GM18519 (cell line): Measurements from ENCODE around the gene PRR20C.
"Not testable (repeated sequence)": the region's sequence is repeated elsewhere in the genome, so short reads cannot be mapped to it uniquely, and the experiment has no call there.

Source experiments
- ATAC-seq: cut with Tn5 transposase; IDR thresholded peaks from one replicate; pipeline ENCODE4 v1.9.1; 2021; ENCODE audit warnings: mild to moderate bottlenecking, moderate library complexity; ENCODE audit not compliant: unreplicated experiment, low FRiP score

Gene PRR20C

DNA sequence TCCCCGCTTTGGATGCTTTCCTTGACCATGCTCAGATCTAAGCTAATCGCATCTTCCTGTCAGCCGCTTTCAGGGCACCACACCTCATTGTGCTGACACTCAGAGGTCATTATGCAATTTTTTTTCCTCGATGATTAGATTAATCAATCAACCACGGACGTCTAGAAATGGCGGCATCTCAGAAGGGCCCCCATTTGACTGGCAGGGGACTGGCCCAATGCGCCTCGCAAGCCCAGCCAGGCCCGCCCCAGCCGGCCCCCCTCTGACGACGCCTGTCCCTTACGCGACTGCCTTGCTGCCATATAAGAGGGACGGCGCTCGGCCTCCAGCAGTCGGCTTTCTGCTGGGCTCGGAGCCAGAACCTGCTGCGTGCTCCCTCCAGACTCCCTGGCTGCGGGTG lies at the start of gene PRR20C:
Gene PRR20C (plus strand): TSS at position 301 of the 400 bp plus-strand sequence. CDS start 387 bp downstream, outside the sequence.
- ATAC-seq = not testable (repeated sequence)

GRCh38 chr13:57114945-57115344 lies 38.9 kb upstream of the PRR20C start:
- ATAC-seq = no peak

DNA sequence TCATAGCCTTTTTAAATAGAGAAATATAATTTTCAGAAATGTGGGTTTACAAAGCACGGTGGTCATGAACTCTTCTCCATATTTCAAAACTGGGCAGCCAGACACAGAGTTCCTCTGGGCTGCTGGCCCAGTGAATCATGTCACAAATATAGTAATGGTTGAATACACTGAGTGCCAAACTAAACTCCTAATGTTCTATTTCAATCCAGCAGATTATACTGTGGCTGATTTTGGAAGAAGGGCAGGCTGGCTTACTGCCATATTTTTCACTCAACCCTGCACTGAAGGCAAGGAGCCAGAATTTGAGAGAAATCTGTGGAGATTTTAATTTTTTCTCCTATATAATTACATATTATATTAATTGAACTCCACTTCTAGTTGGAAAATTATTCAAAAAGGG lies 30.2 kb upstream of the PRR20C start:
- no peak for ATAC-seq

- ATAC-seq = no peak
Observed at GRCh38 chr13:57128909-57129308, 25.0 kb upstream of the PRR20C start.

- no peak for ATAC-seq
Observed at GRCh38 chr13:57136093-57136492, 17.8 kb upstream of the PRR20C start.

- ATAC-seq = no peak
Observed at GRCh38 chr13:57137585-57137984, 16.3 kb upstream of the PRR20C start.

DNA sequence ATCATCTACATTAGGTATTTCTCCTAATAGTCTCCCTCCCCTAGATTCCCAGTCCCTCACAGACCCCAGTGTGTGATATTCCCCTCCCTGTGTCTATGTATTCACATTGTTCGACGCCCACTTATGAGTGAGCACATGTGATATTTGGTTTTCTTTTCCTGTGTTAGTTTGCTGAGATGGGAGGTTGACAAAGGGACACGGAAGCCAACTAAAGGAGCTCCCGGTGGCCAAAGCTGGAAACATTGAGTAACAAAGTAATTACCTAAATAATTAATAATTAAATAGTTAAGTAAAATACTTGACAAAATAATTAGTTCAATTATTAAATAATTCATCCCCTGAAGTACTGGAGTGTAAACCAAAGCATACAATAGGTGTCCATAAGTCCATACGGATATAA lies 14.9 kb upstream of the PRR20C start:
- ATAC-seq = no peak

GRCh38 chr13:57139781-57140180 lies 14.1 kb upstream of the PRR20C start:
- ATAC-seq = not testable (repeated sequence)

DNA sequence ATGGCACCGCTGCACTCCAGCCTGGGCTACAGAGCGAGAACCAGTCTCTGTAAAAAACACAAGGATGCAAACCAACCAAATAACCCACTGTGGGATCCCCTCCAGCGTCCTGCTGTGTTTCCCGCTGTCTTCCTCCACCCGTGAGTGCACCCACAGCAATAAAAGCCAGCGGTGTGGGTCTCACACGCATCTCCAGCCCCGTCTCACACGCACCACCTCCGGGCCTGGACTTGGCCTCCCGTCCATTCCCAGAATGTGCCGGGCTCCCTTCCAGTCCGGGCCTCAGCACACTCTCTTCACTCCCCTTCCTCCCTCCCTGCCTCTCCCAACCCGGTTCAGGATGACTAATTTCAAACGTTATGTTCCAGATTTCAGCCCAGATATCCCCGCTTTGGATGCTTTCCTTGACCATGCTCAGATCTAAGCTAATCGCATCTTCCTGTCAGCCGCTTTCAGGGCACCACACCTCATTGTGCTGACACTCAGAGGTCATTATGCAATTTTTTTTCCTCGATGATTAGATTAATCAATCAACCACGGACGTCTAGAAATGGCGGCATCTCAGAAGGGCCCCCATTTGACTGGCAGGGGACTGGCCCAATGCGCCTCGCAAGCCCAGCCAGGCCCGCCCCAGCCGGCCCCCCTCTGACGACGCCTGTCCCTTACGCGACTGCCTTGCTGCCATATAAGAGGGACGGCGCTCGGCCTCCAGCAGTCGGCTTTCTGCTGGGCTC lies 13.5 kb upstream of the PRR20C start, which contains the start of gene PRR20A:
Gene PRR20A (plus strand): TSS at position 684 of the 734 bp plus-strand sequence. CDS start 387 bp downstream, outside the sequence.
- ATAC-seq = not testable (repeated sequence)

GRCh38 chr13:57147188-57147587 lies 6.7 kb upstream of the PRR20C start, which contains the start of gene PRR20B:
Gene PRR20B (plus strand): TSS chr13:57147488. CDS start chr13:57147875, 387 bp downstream.
- not testable (repeated sequence) for ATAC-seq

- not testable (repeated sequence) for ATAC-seq
Observed at GRCh38 chr13:57148106-57148505, 5.8 kb upstream of the PRR20C start.

- ATAC-seq = not testable (repeated sequence)
Observed at GRCh38 chr13:57160332-57160731, 6.5 kb downstream of the PRR20C start, which contains the start of gene PRR20D. Gene PRR20D (plus strand): TSS chr13:57160632. CDS start chr13:57161019, 387 bp downstream.

DNA sequence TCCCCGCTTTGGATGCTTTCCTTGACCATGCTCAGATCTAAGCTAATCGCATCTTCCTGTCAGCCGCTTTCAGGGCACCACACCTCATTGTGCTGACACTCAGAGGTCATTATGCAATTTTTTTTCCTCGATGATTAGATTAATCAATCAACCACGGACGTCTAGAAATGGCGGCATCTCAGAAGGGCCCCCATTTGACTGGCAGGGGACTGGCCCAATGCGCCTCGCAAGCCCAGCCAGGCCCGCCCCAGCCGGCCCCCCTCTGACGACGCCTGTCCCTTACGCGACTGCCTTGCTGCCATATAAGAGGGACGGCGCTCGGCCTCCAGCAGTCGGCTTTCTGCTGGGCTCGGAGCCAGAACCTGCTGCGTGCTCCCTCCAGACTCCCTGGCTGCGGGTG lies 13.0 kb downstream of the PRR20C start, which contains the start of gene PRR20E:
Gene PRR20E (plus strand): TSS at position 301 of the 400 bp plus-strand sequence. CDS start 387 bp downstream, outside the sequence.
- not testable (repeated sequence) for ATAC-seq

GRCh38 chr13:57191667-57192066 lies 37.8 kb downstream of the PRR20C start:
- no peak for ATAC-seq
